ENCODE data around the gene MYH13.
"Not testable (repeated sequence)": the region's sequence is repeated elsewhere in the genome, so short reads cannot be mapped to it uniquely, and the experiment has no call there.

The MYH13 gene

DNA sequence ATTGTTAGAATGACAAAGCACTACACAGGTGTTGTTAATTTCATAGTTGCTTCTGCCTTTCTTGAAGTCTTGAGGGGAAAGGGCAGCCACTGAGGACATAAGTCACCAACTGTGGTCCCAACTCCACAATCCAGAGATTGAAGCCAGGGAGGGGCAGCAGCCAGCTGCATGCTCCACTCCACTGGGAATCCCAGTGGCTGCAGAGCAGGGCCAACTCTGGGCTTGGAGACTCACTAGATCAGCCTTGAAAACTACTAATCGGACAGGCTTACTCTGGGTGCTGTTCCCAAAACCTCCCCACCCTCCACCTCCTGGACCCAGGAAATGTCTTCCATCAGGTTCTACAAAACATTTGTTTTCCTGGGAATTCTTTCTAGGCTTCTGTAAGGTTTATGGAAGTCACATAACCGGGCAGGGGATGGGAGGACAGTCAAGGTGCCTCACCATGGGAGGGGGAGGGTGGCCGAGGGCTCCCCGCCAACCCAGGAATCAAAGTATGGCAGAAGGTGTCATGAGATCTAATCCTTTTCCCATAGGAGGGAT, 68.0 kb downstream of the MYH13 start:
- no peak for DNase-seq (ENCODE audit: low read depth)

- no peak for DNase-seq (ENCODE audit: low read depth)
Observed at GRCh38 chr17:10297691-10298090, 75.1 kb downstream of the MYH13 start.

GRCh38 chr17:10295728-10296343, 77.0 kb downstream of the MYH13 start:
- no peak for DNase-seq (ENCODE audit: low read depth)

DNA sequence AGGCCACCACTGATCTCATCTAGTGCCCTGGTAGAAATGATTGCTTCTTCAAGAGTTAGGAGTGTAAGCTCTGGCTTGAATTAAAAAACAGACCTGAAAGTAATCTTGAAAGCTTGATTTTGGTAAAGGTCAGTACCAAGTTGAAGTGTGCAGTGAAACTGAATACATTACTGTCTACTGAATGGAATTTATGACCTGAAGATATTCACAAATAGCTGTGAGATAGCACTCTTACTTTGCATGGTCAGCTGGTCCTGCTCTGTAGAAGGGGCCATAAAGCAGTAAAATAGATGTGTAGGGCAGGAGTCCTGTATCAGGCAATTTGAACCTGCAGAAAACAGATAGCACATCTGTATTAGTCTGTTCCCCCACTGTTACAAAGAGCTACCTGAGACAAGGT, 78.6 kb downstream of the MYH13 start:
- DNase-seq (ENCODE audit: low read depth) = no peak

GRCh38 chr17:10292057-10292937, 80.5 kb downstream of the MYH13 start:
- DNase-seq (ENCODE audit: low read depth) = no peak

GRCh38 chr17:10291576-10291975, 81.2 kb downstream of the MYH13 start:
- DNase-seq (ENCODE audit: low read depth) = not testable (repeated sequence)

GRCh38 chr17:10290041-10290440, 82.8 kb downstream of the MYH13 start:
- DNase-seq (ENCODE audit: low read depth) = no peak

GRCh38 chr17:10286324-10286723, 86.5 kb downstream of the MYH13 start:
- no peak for DNase-seq (ENCODE audit: low read depth)

- no peak for DNase-seq (ENCODE audit: low read depth)
Observed at GRCh38 chr17:10285896-10286295, 86.9 kb downstream of the MYH13 start.

GRCh38 chr17:10280068-10280467, 92.7 kb downstream of the MYH13 start:
- no peak for DNase-seq (ENCODE audit: low read depth)

DNA sequence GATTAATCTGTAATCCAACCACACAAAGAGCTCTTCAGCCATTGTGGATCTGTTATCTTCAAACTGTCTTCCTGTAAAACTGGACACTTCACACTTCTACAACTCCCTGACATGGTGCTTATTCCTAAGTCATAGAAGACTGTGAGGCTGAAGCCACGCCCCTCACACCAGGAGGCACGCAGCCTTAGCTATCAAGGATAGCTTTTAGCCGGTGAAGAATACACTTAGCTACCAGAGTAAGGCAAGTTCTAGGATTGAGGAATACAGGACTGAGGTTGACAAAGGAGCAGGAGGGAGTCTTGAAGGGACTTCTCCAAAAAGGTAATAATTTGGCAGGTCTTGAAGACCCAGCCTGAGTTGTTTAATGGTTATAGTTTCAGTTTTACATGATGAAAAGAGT, 94.6 kb downstream of the MYH13 start:
- DNase-seq (ENCODE audit: low read depth) = no peak

GRCh38 chr17:10276436-10276835, 96.4 kb downstream of the MYH13 start:
- no peak for DNase-seq (ENCODE audit: low read depth)

DNA sequence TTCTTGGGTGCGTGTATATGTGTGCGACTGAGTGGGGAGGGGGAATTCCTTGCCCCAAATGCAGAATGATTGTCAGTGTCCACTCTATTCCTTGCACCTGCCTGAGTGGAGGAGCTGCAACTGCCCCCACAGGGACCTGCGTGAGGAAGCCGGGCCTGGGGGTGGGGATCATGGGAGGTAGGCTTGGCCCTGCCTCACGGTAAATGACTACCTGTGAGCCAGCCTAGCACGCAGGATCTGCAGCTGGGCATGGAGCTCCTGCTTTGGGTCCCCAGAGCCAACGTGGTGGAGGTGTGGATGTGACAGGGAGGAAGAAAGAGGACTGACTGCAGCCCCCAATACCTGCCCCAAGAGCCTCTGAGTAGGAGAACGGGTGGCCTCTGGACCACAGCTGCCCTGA, 97.4 kb downstream of the MYH13 start:
- DNase-seq (ENCODE audit: low read depth) = no peak

- no peak for DNase-seq (ENCODE audit: low read depth)
Observed at GRCh38 chr17:10271106-10271562, 101.7 kb downstream of the MYH13 start.

GRCh38 chr17:10270258-10270657, 102.5 kb downstream of the MYH13 start:
- no peak for DNase-seq (ENCODE audit: low read depth)

DNA sequence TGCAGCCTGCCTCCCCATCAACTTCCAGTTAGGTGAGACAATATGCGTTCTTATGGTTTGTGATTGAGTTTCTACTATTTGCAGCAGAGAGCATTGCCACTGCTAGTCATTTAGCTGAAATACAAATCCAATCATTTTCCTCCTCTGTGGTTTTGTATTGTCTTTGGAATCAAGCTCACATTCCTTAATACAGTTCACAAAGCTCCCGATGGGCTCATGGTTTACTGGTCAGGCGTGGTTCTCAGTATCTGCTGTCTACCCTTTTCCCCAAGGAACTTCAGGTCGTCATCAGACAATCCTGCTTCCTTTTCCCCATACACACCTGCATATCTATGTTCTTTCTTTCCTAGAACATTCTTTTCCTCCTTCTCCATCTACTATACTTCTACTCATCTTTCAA, 104.8 kb downstream of the MYH13 start:
- DNase-seq (ENCODE audit: low read depth) = no peak

DNA sequence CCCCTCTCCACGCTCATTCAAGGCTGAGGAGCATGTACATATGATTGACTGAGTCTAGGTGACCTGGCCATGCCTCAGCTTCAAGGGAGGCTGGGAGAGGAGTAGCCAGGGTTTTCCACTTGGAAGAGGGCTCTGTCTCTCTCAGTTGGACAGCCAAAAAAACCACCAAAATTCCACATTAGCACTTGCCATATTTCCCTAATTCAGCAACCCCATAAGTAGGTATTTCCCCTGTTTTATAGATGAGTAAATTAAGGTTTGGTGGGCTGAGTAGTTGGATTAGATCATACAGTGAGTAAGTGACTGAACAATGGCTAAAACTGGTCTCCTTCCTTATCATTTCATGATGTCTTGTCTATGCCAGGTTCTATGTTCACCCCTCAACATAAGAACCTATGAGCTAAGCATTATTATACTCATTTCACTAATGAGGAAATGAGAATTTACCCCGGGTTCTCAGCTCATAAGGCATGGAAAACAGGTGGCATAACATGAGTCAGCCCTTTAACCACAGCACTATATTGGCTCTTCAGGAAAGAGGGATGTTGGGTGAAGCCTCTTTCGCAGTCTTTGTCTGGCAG, 106.4 kb downstream of the MYH13 start:
- no peak for DNase-seq (ENCODE audit: low read depth)

DNA sequence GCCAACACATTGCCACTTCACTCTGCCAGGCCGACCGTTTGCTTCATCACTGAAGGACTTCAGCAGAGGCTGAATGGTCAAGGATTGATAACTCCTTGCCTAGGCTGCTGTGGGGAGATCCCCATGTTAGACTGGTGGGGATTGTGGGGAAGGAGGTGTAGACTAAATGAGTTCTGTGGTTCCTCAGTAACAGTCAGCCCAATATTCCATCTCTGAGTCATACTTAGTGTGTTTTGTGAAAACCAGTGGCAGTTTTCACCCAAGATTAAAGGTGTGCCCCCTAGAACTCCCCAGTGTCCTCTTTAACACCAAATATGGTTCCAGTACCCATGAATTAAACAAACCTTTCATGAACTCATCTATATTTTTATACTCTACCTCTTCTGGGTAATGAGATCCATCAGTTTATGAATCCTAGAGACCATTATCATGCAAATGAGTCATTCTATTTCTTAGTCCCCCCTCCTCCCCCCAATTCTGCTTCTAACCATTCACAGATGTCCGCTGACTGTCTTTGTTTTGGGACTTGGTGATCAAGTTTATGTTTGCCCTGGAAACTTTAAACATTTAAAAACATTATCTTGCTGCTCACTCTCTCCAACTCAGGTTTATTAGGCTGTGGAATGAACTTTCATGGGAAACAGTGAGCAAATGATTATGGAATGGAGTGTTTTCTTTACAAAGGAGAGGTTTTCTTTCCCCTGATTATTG, 107.6 kb downstream of the MYH13 start:
- no peak for DNase-seq (ENCODE audit: low read depth)

DNA sequence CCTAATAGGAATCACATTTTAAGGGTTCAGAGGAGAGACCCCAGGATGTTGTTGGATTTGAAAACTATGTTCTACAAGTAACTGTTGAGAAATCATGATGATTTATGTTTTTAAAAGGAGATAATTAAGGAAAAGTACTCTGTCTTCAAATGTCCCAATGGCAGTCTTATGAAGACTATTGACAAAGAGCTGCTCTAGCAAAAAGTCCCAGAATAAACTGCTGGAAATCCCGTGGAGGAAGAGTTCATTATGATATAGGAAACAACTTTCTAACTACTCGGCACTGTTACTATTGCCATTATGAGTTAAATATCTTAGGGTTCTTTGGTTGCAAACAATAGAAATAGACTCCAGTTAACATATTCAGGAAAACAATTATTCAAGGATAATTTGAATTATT, 108.8 kb downstream of the MYH13 start:
- DNase-seq (ENCODE audit: low read depth) = no peak

- no peak for DNase-seq (ENCODE audit: low read depth)
Observed at GRCh38 chr17:10262451-10262850, 110.4 kb downstream of the MYH13 start.

DNA sequence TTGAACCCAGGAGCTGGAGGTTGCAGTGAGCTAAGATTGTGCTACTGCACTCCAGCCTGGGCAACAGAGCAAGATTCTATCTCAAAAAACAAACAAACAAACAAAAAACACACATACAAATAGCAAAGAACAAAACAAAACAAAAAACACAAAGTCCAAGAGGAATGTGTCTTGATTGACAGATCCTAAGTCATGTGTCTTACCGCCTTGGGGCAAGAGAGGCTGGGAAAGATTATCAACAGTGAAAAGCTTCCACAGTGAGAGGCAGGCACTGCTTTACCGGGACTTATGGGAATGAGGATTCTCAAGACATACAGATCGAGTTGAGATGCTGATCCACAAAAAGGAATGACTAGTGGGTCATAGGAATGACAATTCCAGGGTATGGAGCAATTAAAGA, 111.7 kb downstream of the MYH13 start:
- DNase-seq (ENCODE audit: low read depth) = no peak

DNA sequence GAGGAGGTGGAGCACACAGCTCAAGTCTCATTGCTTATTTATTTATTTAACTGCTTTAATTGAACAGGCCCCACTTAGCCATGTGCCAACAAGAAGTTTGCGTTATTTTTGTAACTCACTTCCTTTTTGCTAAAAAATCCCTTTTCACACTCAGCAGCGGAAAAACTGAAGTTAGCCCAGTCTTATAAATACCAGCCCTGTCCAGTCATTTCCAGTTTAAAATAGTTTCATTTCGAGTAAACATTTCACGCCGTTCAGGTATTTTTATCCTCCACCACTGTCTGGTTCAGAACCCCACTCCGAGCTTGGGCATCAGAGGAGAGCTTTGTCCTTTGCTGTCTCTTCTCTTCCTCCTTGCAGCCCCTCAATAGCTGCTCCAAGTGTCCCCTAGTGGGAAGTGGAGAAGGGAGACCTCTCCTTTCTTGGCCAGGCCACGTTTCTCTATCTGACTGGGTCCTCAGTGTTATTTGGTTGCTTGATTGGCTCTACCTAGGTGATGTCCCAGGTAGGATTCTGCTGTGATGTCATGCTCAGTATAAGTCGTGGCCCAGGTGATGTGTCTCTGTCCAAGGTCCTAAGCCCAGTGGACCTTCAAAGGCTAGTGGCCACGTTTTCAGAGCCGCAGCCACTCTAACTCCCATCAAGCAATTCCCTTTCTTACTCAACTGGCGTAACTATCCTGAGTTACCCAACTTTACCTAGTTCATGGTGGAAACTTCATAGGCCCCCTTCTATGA, 121.4 kb downstream of the MYH13 start:
- DNase-seq (ENCODE audit: low read depth) = no peak

Data from stimulated activated CD8-positive, alpha-beta memory T cell treated with anti-CD3 and anti-CD28 coated beads, Interleukin-12 subunit alpha, Interleukin-12 subunit beta, amount 100 ng/mL, for 4 hours (primary cell).